Measurements from ENCODE around the gene ACAA2.

The ACAA2 gene

GRCh38 chr18:49857708-49858107 is 44.4 kb upstream of the ACAA2 start:
- TF ChIP-seq CTCF (IDR thresholded peaks at IDR 0.05; ENCODE audit: low read depth, low read length), result no peak
- no peak overlapping the region for H3K4me3 ChIP-seq (ENCODE audit: low read depth, low read length)

- H3K4me3 ChIP-seq (ENCODE audit: low read depth, low read length), result no peak overlapping the region
Observed at GRCh38 chr18:49856496-49856895, 43.2 kb upstream of the ACAA2 start.

GRCh38 chr18:49855711-49856415 is 42.5 kb upstream of the ACAA2 start:
- H3K4me3 ChIP-seq (ENCODE audit: low read depth, low read length), result no peak overlapping the region
- TF ChIP-seq CTCF (IDR thresholded peaks at IDR 0.05; ENCODE audit: low read depth, low read length), result no peak

More at GRCh38 chr18:49856496-49856895, 43.2 kb upstream of the ACAA2 start:
- no peak for TF ChIP-seq CTCF (IDR thresholded peaks at IDR 0.05; ENCODE audit: low read depth, low read length)

- no peak overlapping the region for H3K4me3 ChIP-seq (ENCODE audit: low read depth, low read length)
- TF ChIP-seq CTCF (IDR thresholded peaks at IDR 0.05; ENCODE audit: low read depth, low read length), result no peak
Observed at GRCh38 chr18:49854681-49855080, 41.3 kb upstream of the ACAA2 start.

GRCh38 chr18:49853436-49853835 is 40.1 kb upstream of the ACAA2 start:
- no peak overlapping the region for H3K4me3 ChIP-seq (ENCODE audit: low read depth, low read length)

GRCh38 chr18:49853011-49853410 is 39.7 kb upstream of the ACAA2 start:
- TF ChIP-seq CTCF (IDR thresholded peaks at IDR 0.05; ENCODE audit: low read depth, low read length), result no peak
- no peak overlapping the region for H3K4me3 ChIP-seq (ENCODE audit: low read depth, low read length)

More at GRCh38 chr18:49853436-49853835, 40.1 kb upstream of the ACAA2 start:
- TF ChIP-seq CTCF (IDR thresholded peaks at IDR 0.05; ENCODE audit: low read depth, low read length), result no peak

- H3K4me3 ChIP-seq (ENCODE audit: low read depth, low read length), result no peak overlapping the region
- TF ChIP-seq CTCF (IDR thresholded peaks at IDR 0.05; ENCODE audit: low read depth, low read length), result no peak
Observed at GRCh38 chr18:49851624-49852023, 38.3 kb upstream of the ACAA2 start.

Measured in WI38 (cell line).